Caco-2 (cell line): Measurements from ENCODE around the gene GCGR. TPM values are rescaled to one million over a fixed set of nuclear protein-coding genes. Genes with fewer than 3 reads are reported as not detected.

Experiments used
- BruUV-seq: library from RNA; stranded (reverse); fragments of 400-500 nt; replicated peaks from 2 replicates; lab custom pipeline; 2021; lab: Mats Ljungman, UMichigan
- CTCF ChIA-PET: fragments of 300-600 bp; sonication (Branson Sonifier 250); formaldehyde crosslinking; loops from one replicate; lab custom pipeline; 2022; ENCODE audit warnings: antibody characterized with exemption; lab: Charles Lee
- POLR2A ChIA-PET: fragments of 300-600 bp; sonication (Branson Sonifier 250); formaldehyde crosslinking; loops from one replicate; lab custom pipeline; 2022; ENCODE audit warnings: antibody characterized with exemption; lab: Charles Lee
- DNase-seq, 2 experiments: peaks; one replicate each; pipeline versions ENCODE4 v3.0.0 to v3.0.0-alpha.2; 2020 to 2022
- H3K27me3 ChIP-seq: replicated peaks from 2 replicates; pipeline ENCODE4 v1.6.0; 2011; ENCODE audit warnings: low read length; ENCODE audit not compliant: control insufficient read depth, insufficient read depth
- H3K36me3 ChIP-seq: 2 replicates; pipeline ENCODE4 v1.5.1; 2011; ENCODE audit warnings: low read length; ENCODE audit not compliant: control insufficient read depth, insufficient read depth
- H3K4me1 ChIP-seq: fragments of 250-450 bp; sonication (Bioruptor Pico); 2 replicates; pipeline ENCODE4 v1.5.1; 2020; ENCODE audit warnings: mild to moderate bottlenecking
- H3K4me3 ChIP-seq: 2 replicates; pipeline ENCODE4 v1.5.1; 2011; ENCODE audit warnings: low read depth, mild to moderate bottlenecking, control low read depth, low read length
- H3K9me3 ChIP-seq: fragments of 250-450 bp; sonication (Bioruptor Pico); 2 replicates; pipeline ENCODE4 v1.5.1; 2020; ENCODE audit warnings: mild to moderate bottlenecking, moderate library complexity
- H3K27ac Mint-ChIP-seq: one replicate; pipeline ENCODE4 v1.8.0; 2022; ENCODE audit warnings: mixed read lengths; ENCODE audit not compliant: unreplicated experiment
- H3K27me3 Mint-ChIP-seq: one replicate; pipeline ENCODE4 v1.8.0; 2022; ENCODE audit warnings: mixed read lengths; ENCODE audit not compliant: insufficient read depth, unreplicated experiment
- H3K36me3 Mint-ChIP-seq: one replicate; pipeline ENCODE4 v1.8.0; 2022; ENCODE audit warnings: mild to moderate bottlenecking, mixed read lengths; ENCODE audit not compliant: insufficient read depth, unreplicated experiment
- H3K4me1 Mint-ChIP-seq: one replicate; pipeline ENCODE4 v1.8.0; 2022; ENCODE audit warnings: low read depth, mixed read lengths; ENCODE audit not compliant: unreplicated experiment
- H3K4me3 Mint-ChIP-seq: one replicate; pipeline ENCODE4 v1.8.0; 2022; ENCODE audit warnings: mild to moderate bottlenecking, moderate library complexity, mixed read lengths; ENCODE audit not compliant: unreplicated experiment
- H3K9me3 Mint-ChIP-seq: one replicate; pipeline ENCODE4 v1.8.0; 2022; ENCODE audit warnings: mixed read lengths; ENCODE audit not compliant: unreplicated experiment
- intact Hi-C: fragments of 100-400 bp; cut with micrococcal nuclease; formaldehyde crosslinking; loops from one replicate; pipeline ENCODE4 v1.10.0; 2022; ENCODE audit not compliant: unreplicated experiment
- total RNA-seq: library from RNA; stranded (reverse); gene quantifications from 2 replicates; pipeline ENCODE4 v1.2.3, GENCODE V29; 2022
- TF ChIP-seq, protein P1 (sequence below), 2 experiments: fragments of 200-600 bp in 1 of 2; IDR thresholded peaks; 1 replicate in 1 of 2; 2 replicates in 1 of 2; pipeline versions ENCODE4 v1.5.1 to v1.8.0; 2011 to 2022; ENCODE audit warnings: antibody characterized with exemption in 1 of 2, control low read depth in 1 of 2, inconsistent platforms in 1 of 2, low read depth in 1 of 2, low read length in 1 of 2, mild to moderate bottlenecking in 1 of 2, moderate library complexity in 1 of 2; ENCODE audit not compliant: insufficient read depth in 1 of 2, severe bottlenecking in 1 of 2, unreplicated experiment in 1 of 2

Gene GCGR
- total RNA-seq, 1 experiment from 2014 or later: 1.0 TPM

- no peak for DNase-seq
- no peak overlapping the region for H3K4me3 ChIP-seq
- no TSS peak for BruUV-seq
Observed at GRCh38 chr17:81854974-81855774, 51.2 kb downstream of the GCGR start.

DNA sequence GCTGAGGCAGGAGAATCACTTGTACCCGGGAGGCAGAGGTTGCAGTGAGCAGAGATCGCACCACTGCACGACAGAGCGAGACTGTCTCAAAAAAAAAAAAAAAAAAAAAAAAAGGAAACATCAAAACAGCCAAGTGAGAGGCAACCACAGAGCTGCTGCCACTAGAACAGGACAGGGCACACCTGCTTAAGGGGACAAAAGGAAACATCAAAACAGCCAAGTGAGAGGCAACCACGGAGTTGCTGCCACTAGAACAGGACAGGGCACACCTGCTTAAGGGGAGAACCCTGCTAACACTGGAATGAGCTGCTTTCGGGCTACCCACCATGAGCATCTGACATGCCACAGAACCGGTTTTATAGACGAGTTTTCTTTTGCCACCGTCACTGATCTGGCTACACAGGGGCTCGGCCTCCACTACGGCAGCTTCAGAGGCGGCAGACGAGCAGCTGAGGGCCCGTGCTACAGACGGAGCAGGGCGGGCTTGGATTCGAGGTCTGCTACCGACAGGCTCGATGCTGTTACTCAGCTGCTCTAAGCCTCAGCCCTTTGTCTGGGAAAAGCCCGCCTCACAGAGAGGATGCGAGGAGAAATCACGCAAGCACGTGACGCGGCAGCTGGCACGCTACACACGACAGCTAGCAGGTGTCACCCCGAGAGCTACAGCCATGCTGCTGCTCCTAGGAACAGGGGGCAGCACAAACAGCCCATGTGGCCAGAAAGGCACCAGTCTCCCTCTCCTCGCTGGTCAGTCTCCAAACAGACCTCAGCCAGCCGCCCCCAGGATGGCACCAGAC is 54.4 kb downstream of the GCGR start:
- TF ChIP-seq, protein P1, sequence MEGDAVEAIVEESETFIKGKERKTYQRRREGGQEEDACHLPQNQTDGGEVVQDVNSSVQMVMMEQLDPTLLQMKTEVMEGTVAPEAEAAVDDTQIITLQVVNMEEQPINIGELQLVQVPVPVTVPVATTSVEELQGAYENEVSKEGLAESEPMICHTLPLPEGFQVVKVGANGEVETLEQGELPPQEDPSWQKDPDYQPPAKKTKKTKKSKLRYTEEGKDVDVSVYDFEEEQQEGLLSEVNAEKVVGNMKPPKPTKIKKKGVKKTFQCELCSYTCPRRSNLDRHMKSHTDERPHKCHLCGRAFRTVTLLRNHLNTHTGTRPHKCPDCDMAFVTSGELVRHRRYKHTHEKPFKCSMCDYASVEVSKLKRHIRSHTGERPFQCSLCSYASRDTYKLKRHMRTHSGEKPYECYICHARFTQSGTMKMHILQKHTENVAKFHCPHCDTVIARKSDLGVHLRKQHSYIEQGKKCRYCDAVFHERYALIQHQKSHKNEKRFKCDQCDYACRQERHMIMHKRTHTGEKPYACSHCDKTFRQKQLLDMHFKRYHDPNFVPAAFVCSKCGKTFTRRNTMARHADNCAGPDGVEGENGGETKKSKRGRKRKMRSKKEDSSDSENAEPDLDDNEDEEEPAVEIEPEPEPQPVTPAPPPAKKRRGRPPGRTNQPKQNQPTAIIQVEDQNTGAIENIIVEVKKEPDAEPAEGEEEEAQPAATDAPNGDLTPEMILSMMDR (IDR thresholded peaks at IDR 0.05; ENCODE audit: insufficient read depth in 1 of 2, low read depth in 1 of 2, low read length in 1 of 2, severe bottlenecking in 1 of 2, unreplicated experiment in 1 of 2): no peak
- intact Hi-C loops: no loop called here
- Histone ChIP-seq H3K4me3 (peak overlapping the region; percentile 84), H3K36me3 (peaks cover 8% of the 10 kb centered on the region), H3K27me3 (no peaks in the 10 kb centered on the region), H3K4me1 (peaks cover 17% of the 10 kb centered on the region), H3K9me3 (no peaks in the 10 kb centered on the region)
- Mint-ChIP-seq H3K4me1 (peaks cover 16% of the 10 kb centered on the region), H3K36me3 (peaks cover 98% of the 10 kb centered on the region), H3K27me3 (no peaks in the 10 kb centered on the region), H3K27ac (peak overlapping the region; percentile 94), H3K4me3 (peak overlapping the region; percentile 89), H3K9me3 (no peaks in the 10 kb centered on the region)
- ChIA-PET POLR2A (interaction anchor here (0.8 kb wide), 1 partner anchor 25 kb away, joined by 8 read pairs; the partner anchor contains the start of gene MCRIP1), CTCF (interaction anchor here (0.5 to 1.2 kb wide), 2 partner anchors 37 to 189 kb away, joined by 3 to 4 read pairs; no protein-coding TSS in a partner anchor)
- no peak for DNase-seq
- no TSS peak for BruUV-seq

More at GRCh38 chr17:81854974-81855774, 51.2 kb downstream of the GCGR start:
- H3K9me3 Mint-ChIP-seq: no peaks in the 10 kb centered on the region
- ChIA-PET POLR2A (interaction anchor here (0.6 to 0.7 kb wide), 4 partner anchors 30 to 299 kb away, joined by 3 to 6 read pairs (median 4); partner anchors contain the start of gene PCYT2), CTCF (interaction anchor here (0.8 kb wide), 2 partner anchors 48 to 119 kb away, joined by 3 to 6 read pairs; no protein-coding TSS in a partner anchor)
- peaks cover 10% of the 10 kb centered on the region for H3K4me1 ChIP-seq
- peaks cover 7% of the 10 kb centered on the region for H3K4me1 Mint-ChIP-seq
- no peak overlapping the region for H3K27ac Mint-ChIP-seq
- intact Hi-C loops: no loop called here
- peaks cover 11% of the 10 kb centered on the region for H3K36me3 ChIP-seq
- no peaks in the 10 kb centered on the region for H3K27me3 Mint-ChIP-seq
- H3K9me3 ChIP-seq: no peaks in the 10 kb centered on the region
- no peak overlapping the region for H3K4me3 Mint-ChIP-seq
- TF ChIP-seq, protein P1 (IDR thresholded peaks at IDR 0.05; ENCODE audit: insufficient read depth in 1 of 2, low read depth in 1 of 2, low read length in 1 of 2, severe bottlenecking in 1 of 2, unreplicated experiment in 1 of 2): peak in 1 of 2 experiments; percentile 33
- H3K36me3 Mint-ChIP-seq: peaks cover 100% of the 10 kb centered on the region
- H3K27me3 ChIP-seq: no peaks in the 10 kb centered on the region
